ENCODE results near the gene RGS19. TPM values are rescaled to one million over a fixed set of nuclear protein-coding genes. Genes with fewer than 3 reads are reported as not detected.

RGS19 gene
- total RNA-seq, 1 experiment from 2014 or later, result 12.8 TPM

DNA sequence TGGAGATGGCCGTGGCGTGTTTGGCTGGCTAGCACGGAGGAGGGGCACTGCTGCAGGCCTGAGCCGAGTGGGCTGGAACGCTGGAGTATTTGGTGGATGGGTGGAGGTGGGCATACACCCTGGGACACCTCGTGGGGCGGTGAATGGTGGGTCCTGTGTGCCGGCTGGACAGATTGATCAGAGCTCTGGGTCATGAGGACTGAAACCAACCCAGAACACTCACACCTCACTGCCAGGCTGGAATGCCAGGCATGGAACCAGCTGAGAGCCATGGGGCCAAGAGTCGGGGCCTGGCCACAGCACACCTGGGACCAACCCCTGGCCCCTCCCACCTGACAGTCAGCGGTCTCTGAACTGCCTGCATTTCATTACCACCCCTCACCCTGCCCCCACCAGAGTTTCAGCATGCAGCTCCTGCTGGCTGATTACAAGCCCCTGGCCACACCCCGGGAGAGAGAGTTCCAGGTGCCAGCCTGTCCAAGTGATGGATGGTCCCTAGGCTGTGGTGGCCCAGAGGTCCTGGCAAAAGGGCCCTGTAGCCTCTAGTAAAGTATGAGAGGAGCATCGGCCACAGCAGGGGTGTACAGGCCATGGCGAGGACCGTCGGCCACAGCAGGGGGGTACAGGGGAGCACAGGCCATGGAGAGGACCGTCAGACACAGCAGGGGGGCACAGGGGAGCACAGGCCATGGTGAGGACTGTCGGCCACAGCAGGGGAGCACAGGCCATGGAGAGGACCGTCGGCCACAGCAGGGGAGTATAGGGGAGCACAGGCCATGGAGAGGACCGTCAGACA is 24.8 kb upstream of the RGS19 start:
- no peak overlapping the region for H4K8ac ChIP-seq (replicated peaks; ENCODE audit: insufficient read length, low read depth, low read length)
- H3K4me3 Mint-ChIP-seq, result peak overlapping the region in 1 of 2 experiments; percentile 63; a peak in 2 of 5 replicates
- H2AK5ac ChIP-seq (ENCODE audit: insufficient read length, low read length), result no peak overlapping the region
- no peak overlapping the region for H4K5ac ChIP-seq (ENCODE audit: insufficient read length, low read depth, low read length)
- H3K23ac ChIP-seq (ENCODE audit: insufficient read length, low read depth, low read length), result no peak overlapping the region
- no peaks in the 10 kb centered on the region for H3K36me3 Mint-ChIP-seq (ENCODE audit: insufficient read depth in 1 of 3, low read depth in 3 of 3)
- peaks cover 3% of the 10 kb centered on the region; the same call in 1 of the 2 replicates for H3K27me3 ChIP-seq (ENCODE audit: insufficient read depth, low read length)
- H3K14ac ChIP-seq (ENCODE audit: insufficient read depth, low read length), result no peak overlapping the region
- no peak overlapping the region for H3K4ac ChIP-seq (ENCODE audit: low read depth, low read length)
- H2BK12ac ChIP-seq (ENCODE audit: insufficient read length, low read depth, low read length), result no peak overlapping the region
- H3K23me2 ChIP-seq (ENCODE audit: insufficient read length, low read depth, low read length, poor library complexity, severe bottlenecking), result no peaks in the 10 kb centered on the region
- no peaks in the 10 kb centered on the region for H3K9me3 Mint-ChIP-seq
- H4K20me1 ChIP-seq (ENCODE audit: control insufficient read depth, insufficient read depth, insufficient read length), result no peaks in the 10 kb centered on the region
- H3T11ph ChIP-seq (ENCODE audit: low read length), result no peak overlapping the region
- no peak overlapping the region for H3K18ac ChIP-seq (ENCODE audit: insufficient read length, low read depth, low read length)
- H2BK20ac ChIP-seq (ENCODE audit: low read depth, low read length, poor library complexity, severe bottlenecking), result no peak overlapping the region
- no peaks in the 10 kb centered on the region for H3K9me3 ChIP-seq (ENCODE audit: control insufficient read depth, low read depth, low read length)
- H2AFZ ChIP-seq (ENCODE audit: low read length), result no peak overlapping the region
- no peaks in the 10 kb centered on the region for H3K4me1 ChIP-seq (ENCODE audit: insufficient read depth, low read length)
- H3K27ac Mint-ChIP-seq, result peak overlapping the region in 1 of 3 experiments; percentile 30; a peak in 1 of 7 replicates
- TF ChIP-seq, protein P1, sequence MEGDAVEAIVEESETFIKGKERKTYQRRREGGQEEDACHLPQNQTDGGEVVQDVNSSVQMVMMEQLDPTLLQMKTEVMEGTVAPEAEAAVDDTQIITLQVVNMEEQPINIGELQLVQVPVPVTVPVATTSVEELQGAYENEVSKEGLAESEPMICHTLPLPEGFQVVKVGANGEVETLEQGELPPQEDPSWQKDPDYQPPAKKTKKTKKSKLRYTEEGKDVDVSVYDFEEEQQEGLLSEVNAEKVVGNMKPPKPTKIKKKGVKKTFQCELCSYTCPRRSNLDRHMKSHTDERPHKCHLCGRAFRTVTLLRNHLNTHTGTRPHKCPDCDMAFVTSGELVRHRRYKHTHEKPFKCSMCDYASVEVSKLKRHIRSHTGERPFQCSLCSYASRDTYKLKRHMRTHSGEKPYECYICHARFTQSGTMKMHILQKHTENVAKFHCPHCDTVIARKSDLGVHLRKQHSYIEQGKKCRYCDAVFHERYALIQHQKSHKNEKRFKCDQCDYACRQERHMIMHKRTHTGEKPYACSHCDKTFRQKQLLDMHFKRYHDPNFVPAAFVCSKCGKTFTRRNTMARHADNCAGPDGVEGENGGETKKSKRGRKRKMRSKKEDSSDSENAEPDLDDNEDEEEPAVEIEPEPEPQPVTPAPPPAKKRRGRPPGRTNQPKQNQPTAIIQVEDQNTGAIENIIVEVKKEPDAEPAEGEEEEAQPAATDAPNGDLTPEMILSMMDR (conservative IDR thresholded peaks at IDR 0.05), result no peak
- no peak overlapping the region for H2BK120ac ChIP-seq (ENCODE audit: low read depth, low read length, poor library complexity, severe bottlenecking)
- no peak overlapping the region for H4K91ac ChIP-seq (ENCODE audit: insufficient read length, low read depth, low read length)
- H3K27ac ChIP-seq (ENCODE audit: insufficient read length, low read depth, low read length), result no peak overlapping the region
- H3K79me1 ChIP-seq (ENCODE audit: insufficient read depth, low read depth, low read length, poor library complexity, severe bottlenecking), result no peaks in the 10 kb centered on the region
- DNase-seq, result no peak
- no peak overlapping the region for H3K4me2 ChIP-seq (ENCODE audit: insufficient read depth, insufficient read length, low read length)
- H3K9ac ChIP-seq (ENCODE audit: extremely low read depth, insufficient read length, low read length), result no peak overlapping the region
- WGBS (ENCODE audit: extremely low coverage, insufficient read length, low lambda C conversion rate), result no CpG with 5 or more reads among the region's 20 CpGs
- peaks cover 47% of the 10 kb centered on the region for H3K27me3 Mint-ChIP-seq (ENCODE audit: low read depth)
- no peak overlapping the region for H2BK5ac ChIP-seq (ENCODE audit: insufficient read length, low read length)
- peaks cover 9 to 14% of the 10 kb centered on the region in 2 experiments; a peak in 3 of 4 replicates for H3K4me1 Mint-ChIP-seq
- H2BK15ac ChIP-seq (ENCODE audit: low read depth, low read length), result no peak overlapping the region
- no peaks in the 10 kb centered on the region for H3K79me2 ChIP-seq (ENCODE audit: insufficient read depth, low read length)
- no peak overlapping the region for H3K56ac ChIP-seq (ENCODE audit: insufficient read length, low read depth, low read length)

Data from H9 (cell line).